Measurements from ENCODE around the gene DMRT3.

Gene DMRT3

GRCh38 chr9:976258-976942 is at the start of gene DMRT3:
Gene DMRT3, plus strand, starts transcription at chr9:976655. Its CDS starts 347 bp downstream, at chr9:977002.
- no peaks in the 10 kb centered on the region for H3K27me3 ChIP-seq (ENCODE audit: insufficient read depth, low read depth)
- no peaks in the 10 kb centered on the region for H3K4me1 ChIP-seq (ENCODE audit: low read depth, poor library complexity, severe bottlenecking)
- no peak within 1 kb of the TSS for H3K4me3 ChIP-seq (IDR thresholded peaks at IDR 0.05; ENCODE audit: insufficient read depth, low read depth, low read length)
- H4K20me1 ChIP-seq (ENCODE audit: insufficient read depth), result no peaks in the 10 kb centered on the region; the same call in 1 of the 2 replicates
- H3K9ac ChIP-seq, result no peak within 1 kb of the TSS
- no peaks in the 10 kb centered on the region for H3K79me2 ChIP-seq (ENCODE audit: insufficient read depth, low read depth)
- TF ChIP-seq CTCF (conservative IDR thresholded peaks at IDR 0.05; ENCODE audit: low read depth, low read length), result no peak
- no peak within 1 kb of the TSS for H3K27ac ChIP-seq
- no peak within 1 kb of the TSS for H3K4me2 ChIP-seq
- no peak within 1 kb of the TSS for H2AFZ ChIP-seq (ENCODE audit: low read depth)
- H3K36me3 ChIP-seq (ENCODE audit: insufficient read depth), result no peaks in the 10 kb centered on the region

- H2AFZ ChIP-seq (ENCODE audit: low read depth), result no peak overlapping the region
- H3K4me2 ChIP-seq, result no peak overlapping the region
- H3K9ac ChIP-seq, result no peak overlapping the region
- no peaks in the 10 kb centered on the region for H3K4me1 ChIP-seq (ENCODE audit: low read depth, poor library complexity, severe bottlenecking)
- no peaks in the 10 kb centered on the region for H3K27me3 ChIP-seq (ENCODE audit: insufficient read depth, low read depth)
- TF ChIP-seq CTCF (conservative IDR thresholded peaks at IDR 0.05; ENCODE audit: low read depth, low read length), result no peak
- no peaks in the 10 kb centered on the region for H3K79me2 ChIP-seq (ENCODE audit: insufficient read depth, low read depth)
- no peaks in the 10 kb centered on the region for H4K20me1 ChIP-seq (ENCODE audit: insufficient read depth)
- H3K36me3 ChIP-seq (ENCODE audit: insufficient read depth), result no peaks in the 10 kb centered on the region
- no peak overlapping the region for H3K4me3 ChIP-seq (IDR thresholded peaks at IDR 0.05; ENCODE audit: insufficient read depth, low read depth, low read length)
- no peak overlapping the region for H3K27ac ChIP-seq
Observed at GRCh38 chr9:926976-927375, 49.5 kb upstream of the DMRT3 start.

GRCh38 chr9:928363-929042 is 48.0 kb upstream of the DMRT3 start:
- Histone ChIP-seq H4K20me1 (ENCODE audit: insufficient read depth) (no peaks in the 10 kb centered on the region), H3K4me3 (IDR thresholded peaks at IDR 0.05; ENCODE audit: insufficient read depth, low read depth, low read length) (no peak overlapping the region), H3K9ac (no peak overlapping the region), H3K27ac (no peak overlapping the region), H2AFZ (ENCODE audit: low read depth) (no peak overlapping the region), H3K27me3 (ENCODE audit: insufficient read depth, low read depth) (no peaks in the 10 kb centered on the region), H3K4me1 (ENCODE audit: low read depth, poor library complexity, severe bottlenecking) (no peaks in the 10 kb centered on the region), H3K79me2 (ENCODE audit: insufficient read depth, low read depth) (no peaks in the 10 kb centered on the region), H3K36me3 (ENCODE audit: insufficient read depth) (no peaks in the 10 kb centered on the region), H3K4me2 (no peak overlapping the region)
- peak; percentile 56; the same call in 1 of the 2 replicates for TF ChIP-seq CTCF (conservative IDR thresholded peaks at IDR 0.05; ENCODE audit: low read depth, low read length)

GRCh38 chr9:929719-930118 is 46.7 kb upstream of the DMRT3 start:
- no peak overlapping the region for H3K9ac ChIP-seq
- H3K4me3 ChIP-seq (IDR thresholded peaks at IDR 0.05; ENCODE audit: insufficient read depth, low read depth, low read length), result no peak overlapping the region
- H3K27me3 ChIP-seq (ENCODE audit: insufficient read depth, low read depth), result no peaks in the 10 kb centered on the region
- TF ChIP-seq CTCF (conservative IDR thresholded peaks at IDR 0.05; ENCODE audit: low read depth, low read length), result no peak
- H3K36me3 ChIP-seq (ENCODE audit: insufficient read depth), result no peaks in the 10 kb centered on the region
- H3K79me2 ChIP-seq (ENCODE audit: insufficient read depth, low read depth), result no peaks in the 10 kb centered on the region
- no peaks in the 10 kb centered on the region for H3K4me1 ChIP-seq (ENCODE audit: low read depth, poor library complexity, severe bottlenecking)
- H3K4me2 ChIP-seq, result no peak overlapping the region
- H3K27ac ChIP-seq, result no peak overlapping the region
- H2AFZ ChIP-seq (ENCODE audit: low read depth), result no peak overlapping the region
- no peaks in the 10 kb centered on the region for H4K20me1 ChIP-seq (ENCODE audit: insufficient read depth)

Data from KMS-11 (cell line).